Inflammatory macrophage treated with lipopolysaccharide for 1 hour (primary cell): Measurements from ENCODE around the gene IFI30.

Experiments
- DNase-seq, 2 donors: peaks; one replicate each; pipeline ENCODE4 v3.0.0-alpha.2; 2020 to 2022

Gene IFI30

GRCh38 chr19:18226956-18227780 is 53.6 kb downstream of the IFI30 start:
- no peak for DNase-seq
